ENCODE results near the gene KAZALD1.

DNA sequence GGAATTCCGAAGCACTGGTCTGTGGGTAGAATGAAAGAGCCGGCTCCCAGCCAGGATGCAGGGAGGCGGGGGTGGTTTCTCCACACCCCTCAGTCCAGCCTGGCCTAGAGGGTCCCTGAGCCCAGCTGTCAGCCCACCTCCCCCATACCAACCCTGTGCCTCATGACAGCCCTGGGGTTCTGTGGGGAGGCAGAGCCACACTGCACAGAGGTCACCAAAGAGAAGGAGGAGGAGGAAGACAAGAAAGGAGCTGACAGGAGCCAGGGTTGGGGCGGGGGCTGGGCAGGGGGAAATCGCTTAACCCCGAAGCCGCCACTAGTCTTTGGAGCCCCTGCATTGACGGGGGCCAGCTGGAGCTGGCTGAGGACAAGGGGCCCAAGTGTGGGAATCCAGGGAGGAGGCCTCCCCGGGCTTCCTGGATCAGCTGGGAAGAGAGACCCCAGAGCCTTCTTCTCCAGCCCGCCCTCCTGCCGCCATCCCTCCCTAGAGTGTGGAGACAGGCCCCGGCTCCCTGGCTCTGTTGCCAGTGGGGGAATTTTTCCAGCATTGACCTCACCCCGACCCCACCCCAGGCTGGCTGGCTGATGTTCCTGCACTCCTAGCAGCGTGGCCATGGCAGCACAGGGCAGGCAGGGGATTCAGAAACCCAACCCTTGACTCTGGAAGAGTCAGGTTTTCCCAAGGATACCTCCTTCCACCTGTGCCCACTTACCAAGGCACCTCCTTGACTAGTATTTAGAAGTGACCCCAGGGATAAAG is 32.5 kb downstream of the KAZALD1 start:
- no peak for TF ChIP-seq POLR2A (IDR thresholded peaks at IDR 0.05; ENCODE audit: low read length)
- no peak for TF ChIP-seq GATA1 (IDR thresholded peaks at IDR 0.05; ENCODE audit: low read depth, low read length)

Measured in erythroblast (primary cell).